K562 (cell line): ENCODE measurements around the gene PIKFYVE. TPM values are rescaled to one million over a fixed set of nuclear protein-coding genes. Genes with fewer than 3 reads are reported as not detected.
A peak's percentile ranks its signal among the peaks of the same experiment; 100 is the strongest.

Source experiments
- CHD7 ChIP-seq: fragments of 200-600 bp; sonication (generic); IDR thresholded peaks from one replicate; pipeline ENCODE4 v1.6.1; 2012; ENCODE audit warnings: mild to moderate bottlenecking, low read depth, low read length, inconsistent platforms
- ELF2 ChIP-seq: fragments of 250-450 bp; sonication (Bioruptor Pico); IDR thresholded peaks from 2 replicates; pipeline ENCODE4 v1.5.0; 2021; ENCODE audit warnings: mild to moderate bottlenecking
- MAFG ChIP-seq: fragments of 450-650 bp; conservative IDR thresholded peaks from 2 replicates; pipeline ENCODE4 v1.6.1; 2016; ENCODE audit warnings: missing genetic modification characterization, missing compliant biosample characterization
- PCBP2 ChIP-seq: fragments of 200-400 bp; formaldehyde crosslinking; IDR thresholded peaks from 2 replicates; pipeline ENCODE4 v1.6.1; 2018; ENCODE audit warnings: low read length, low read depth, mild to moderate bottlenecking, moderate library complexity; ENCODE audit not compliant: poor library complexity, severe bottlenecking
- POLR2B ChIP-seq: fragments of 450-650 bp; IDR thresholded peaks from 2 replicates; pipeline ENCODE4 v1.6.1; 2018; ENCODE audit warnings: low read depth; ENCODE audit not compliant: partially characterized antibody
- POLR2G ChIP-seq: fragments of 200-400 bp; formaldehyde crosslinking; IDR thresholded peaks from 2 replicates; pipeline ENCODE4 v1.6.1; 2017; ENCODE audit warnings: low read depth, mild to moderate bottlenecking, antibody characterized with exemption, low read length, moderate library complexity
- RBM34 ChIP-seq: fragments of 200-400 bp; formaldehyde crosslinking; IDR thresholded peaks from 2 replicates; pipeline ENCODE4 v1.6.1; 2018; ENCODE audit warnings: low read length, borderline replicate concordance; ENCODE audit not compliant: insufficient read depth
- RCOR1 ChIP-seq, 2 experiments: IDR thresholded peaks; 2 replicates each; pipeline ENCODE4 v1.6.1; 2012; ENCODE audit warnings: low read depth in 2 of 2, low read length in 2 of 2, borderline replicate concordance in 1 of 2, improper control_type of control experiment in 1 of 2
- RFX7 ChIP-seq: fragments of 250-450 bp; sonication (Bioruptor Pico); IDR thresholded peaks from 2 replicates; pipeline ENCODE4 v1.5.1; 2021; ENCODE audit warnings: mild to moderate bottlenecking
- SETDB1 ChIP-seq: IDR thresholded peaks from one replicate; pipeline ENCODE4 v1.6.1; 2012; ENCODE audit warnings: low read length, control low read depth, inconsistent platforms
- SMARCA5 ChIP-seq: fragments of 450-650 bp; IDR thresholded peaks from 2 replicates; pipeline ENCODE4 v1.6.1; 2016
- SRSF7 ChIP-seq: fragments of 200-400 bp; formaldehyde crosslinking; optimal IDR thresholded peaks from 2 replicates; pipeline ENCODE3; 2017; ENCODE audit warnings: mild to moderate bottlenecking, low read depth, low read length
- ZBTB34 ChIP-seq: fragments of 250-450 bp; sonication (Bioruptor Pico); IDR thresholded peaks from 2 replicates; pipeline ENCODE4 v1.8.0; 2021; ENCODE audit warnings: mild to moderate bottlenecking, moderate library complexity
- ZFP36 ChIP-seq: fragments of 150-350 bp; IDR thresholded peaks from 2 replicates; pipeline ENCODE4 v1.6.1; 2018; ENCODE audit warnings: low read length, low read depth; ENCODE audit not compliant: partially characterized antibody
- ZFP91 ChIP-seq: sonication (generic); formaldehyde crosslinking; IDR thresholded peaks from 2 replicates; pipeline ENCODE4 v1.8.0; 2022; ENCODE audit warnings: mild to moderate bottlenecking, missing genetic modification reagents
- polyA plus RNA-seq, 8 experiments: library from polyadenylated mRNA; depleted of rRNA in 4 of 8; stranded (reverse) in 5 of 8; unstranded in 3 of 8; fragments of >200 nt; fragmentation: Nextera tagmentation in 2 of 8; fragmentation: Illumina TruSeq in 1 of 8; extraction: Ambion mirVana in 2 of 8; extraction: Trizol in 1 of 8; gene quantifications; 2 replicates each; pipeline versions ENCODE4 v1.2.1 to v1.2.3, GENCODE V29; 2011 to 2014; ENCODE audit warnings: inconsistent platforms in 1 of 8, missing spikeins in 1 of 8
- total RNA-seq, 7 experiments: library from RNA; depleted of rRNA in 6 of 7; stranded (reverse); fragments of >200 nt in 6 of 7; fragmentation: Illumina TruSeq in 2 of 7; extraction: Trizol in 2 of 7; gene quantifications; 2 replicates each; pipeline versions ENCODE4 v1.2.1 to v1.2.3, GENCODE V29; 2011 to 2021; ENCODE audit warnings: low replicate concordance in 1 of 7

PIKFYVE gene
- total and polyA plus RNA-seq, 9 of the 15 experiments (the other 6 are each of a cell fraction or from before 2014, with no cell fraction given): 3.6 to 25.6 (median 16.7) TPM

GRCh38 chr2:208245746-208246145 lies 20.3 kb upstream of the PIKFYVE start (continued):
- TF ChIP-seq ZBTB34 (CRISPR knock-in tag): no peak
- no peak for TF ChIP-seq ZFP36
- TF ChIP-seq SMARCA5: no peak
- TF ChIP-seq PCBP2: no peak
- no peak for TF ChIP-seq RBM34
- no peak for TF ChIP-seq RFX7 (CRISPR knock-in tag)
- no peak for TF ChIP-seq SETDB1
- TF ChIP-seq POLR2B: peak; percentile 18
- TF ChIP-seq MAFG: 0 out of 2 replicates have a peak, but pooled peaks have one; percentile 10
- no peak for TF ChIP-seq ELF2 (CRISPR knock-in tag)
- no peak for TF ChIP-seq CHD7
- peak; percentile 28; the same call in 1 of the 2 replicates for TF ChIP-seq POLR2G
- no peak for TF ChIP-seq ZFP91 (CRISPR knock-in tag)
- TF ChIP-seq SRSF7: no peak
- no peak for TF ChIP-seq RCOR1 (IDR thresholded peaks at IDR 0.05; ENCODE audit: borderline replicate concordance in 1 of 2, low read depth in 2 of 2, low read length in 2 of 2)
